ENCODE data around the gene DOCK11.

- TF ChIP-seq CTCF (IDR thresholded peaks at IDR 0.05; ENCODE audit: low read length) (no peak), EZH2 (IDR thresholded peaks at IDR 0.05; ENCODE audit: borderline replicate concordance, low read length) (no peak)
Observed at GRCh38 chrX:118569676-118570075, 74.1 kb downstream of the DOCK11 start.
